Aorta (tissue), 5 donors: Measurements from ENCODE around the gene CDH23. TPM values are rescaled to one million over a fixed set of nuclear protein-coding genes. Genes with fewer than 3 reads are reported as not detected.

Experiments used
- ATAC-seq: fragments of 200-7000 bp; cut with Tn5 transposase; one replicate; pipeline ENCODE4 v1.9.1; 2022; ENCODE audit warnings: moderate library complexity; ENCODE audit not compliant: low FRiP score
- DNase-seq, 2 donors: peaks; one replicate each; pipeline ENCODE4 v3.0.0-alpha.2; 2020
- H3K27ac ChIP-seq, 2 donors: one replicate each; pipeline ENCODE4 v1.5.1; 2013; ENCODE audit warnings: low read length in 2 of 2, mild to moderate bottlenecking in 2 of 2, moderate library complexity in 2 of 2, control low read depth in 1 of 2, inconsistent platforms in 1 of 2, low read depth in 1 of 2
- H3K27me3 ChIP-seq, 2 donors: one replicate each; pipeline ENCODE4 v1.6.1; 2013; ENCODE audit warnings: control low read depth in 1 of 2, low read length in 1 of 2, mild to moderate bottlenecking in 1 of 2, moderate library complexity in 1 of 2; ENCODE audit not compliant: insufficient read depth in 2 of 2, control insufficient read depth in 1 of 2
- H3K36me3 ChIP-seq, 2 donors: one replicate each; pipeline ENCODE4 v1.6.1; 2013; ENCODE audit warnings: control low read depth in 1 of 2, low read length in 1 of 2, mild to moderate bottlenecking in 1 of 2; ENCODE audit not compliant: insufficient read depth in 2 of 2, control insufficient read depth in 1 of 2
- H3K4me1 ChIP-seq, 2 donors: one replicate each; pipeline ENCODE4 v1.6.1; 2013; ENCODE audit warnings: low read length in 2 of 2, control low read depth in 1 of 2, mild to moderate bottlenecking in 1 of 2, moderate library complexity in 1 of 2; ENCODE audit not compliant: insufficient read depth in 2 of 2, control insufficient read depth in 1 of 2
- H3K4me3 ChIP-seq, 2 donors: one replicate each; pipeline ENCODE4 v1.5.1; 2013; ENCODE audit warnings: low read length in 2 of 2, control low read depth in 1 of 2, mild to moderate bottlenecking in 1 of 2
- H3K9me3 ChIP-seq: one replicate; pipeline ENCODE4 v1.6.1; 2013; ENCODE audit warnings: mild to moderate bottlenecking, low read length; ENCODE audit not compliant: control insufficient read depth
- WGBS, 2 donors: extraction: QIAGEN DNeasy Blood & Tissue Kit; methylation state at CpG; one replicate each; pipeline ENCODE4 v1.1.7; 2013; 5-methylcytosine and 5-hydroxymethylcytosine counted together
- intact Hi-C, 2 donors: fragments of 100-400 bp; cut with DNase I; formaldehyde crosslinking; loops; one replicate each; pipeline versions ENCODE4 v1.14.2 to v1.15.0; 2022
- polyA plus RNA-seq, 2 donors: library from polyadenylated mRNA; stranded (reverse); fragments of 200-250 nt; gene quantifications; one replicate each; pipeline ENCODE4 v1.2.3, GENCODE V29; 2013
- total RNA-seq, 2 donors: library from RNA; stranded (reverse); fragmentation: NEBNext Ultra II Directional; extraction: Animal tissue kit (Norgen Biotek cat#: 25700); gene quantifications; one replicate each; pipeline ENCODE4 v1.2.1, GENCODE V29; 2021
- donor health status: healthy with polysubstance abuse.
- donor health status: Bipolar disorder and iron deficiency.
- donor health status: DM: no; HTN: no; CAD: no.
- donor health status: DM: no; HTN: no; CAD: no.
- donor health status: DM: yes; HTN: yes; CAD: no.

The CDH23 gene
- total and polyA plus RNA-seq, 4 donors: 0.50 to 16.6 (median 7.3) TPM

DNA sequence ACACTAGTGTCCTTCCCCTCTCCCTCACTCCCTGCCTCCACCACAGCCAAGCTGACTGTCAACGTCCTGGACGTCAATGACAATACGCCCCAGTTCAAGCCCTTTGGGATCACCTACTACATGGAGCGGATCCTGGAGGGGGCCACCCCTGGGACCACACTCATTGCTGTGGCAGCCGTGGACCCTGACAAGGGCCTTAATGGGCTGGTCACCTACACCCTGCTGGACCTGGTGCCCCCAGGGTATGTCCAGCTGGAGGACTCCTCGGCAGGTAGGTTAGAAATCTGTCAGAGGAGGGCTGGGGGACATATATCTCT is 401.5 kb downstream of the CDH23 start:
- Histone ChIP-seq H3K36me3 (no peaks in the 10 kb centered on the region), H3K9me3 (no peaks in the 10 kb centered on the region), H3K27me3 (no peaks in the 10 kb centered on the region), H3K4me1 (no peaks in the 10 kb centered on the region), H3K27ac (no peak overlapping the region), H3K4me3 (no peak overlapping the region)
- peak in 1 of 2 donors; percentile 32 for DNase-seq
- intact Hi-C loops: no loop called here
- ATAC-seq: no peak
- WGBS, 2 donors: 79 to 81% methylated on average over 6 of the region's 6 CpGs

DNA sequence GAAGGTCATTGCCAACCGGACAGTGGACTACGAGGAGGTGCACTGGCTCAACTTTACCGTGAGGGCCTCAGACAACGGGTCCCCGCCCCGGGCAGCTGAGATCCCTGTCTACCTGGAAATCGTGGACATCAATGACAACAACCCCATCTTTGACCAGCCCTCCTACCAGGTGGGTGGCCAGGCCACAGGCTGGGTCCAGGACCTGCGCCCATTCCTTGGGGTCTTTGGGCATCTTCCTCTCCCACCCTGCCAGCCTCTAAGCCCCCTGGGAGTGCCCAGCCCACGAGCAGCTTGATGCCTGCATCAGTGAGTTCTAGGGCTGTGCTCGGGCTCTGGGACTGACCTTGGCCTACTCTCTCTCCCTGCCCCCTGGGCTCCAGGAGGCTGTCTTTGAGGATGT is 402.4 kb downstream of the CDH23 start:
- H3K36me3 ChIP-seq: no peaks in the 10 kb centered on the region
- H3K27ac ChIP-seq: no peak overlapping the region
- no peaks in the 10 kb centered on the region for H3K9me3 ChIP-seq
- intact Hi-C loops: no loop called here
- no peaks in the 10 kb centered on the region for H3K27me3 ChIP-seq
- H3K4me1 ChIP-seq: no peaks in the 10 kb centered on the region
- 67 to 86% methylated on average over 10 of the region's 10 CpGs for WGBS, 2 donors
- DNase-seq (peak in 1 of 2 donors; percentile 28), ATAC-seq (no peak)
- no peak overlapping the region for H3K4me3 ChIP-seq

DNA sequence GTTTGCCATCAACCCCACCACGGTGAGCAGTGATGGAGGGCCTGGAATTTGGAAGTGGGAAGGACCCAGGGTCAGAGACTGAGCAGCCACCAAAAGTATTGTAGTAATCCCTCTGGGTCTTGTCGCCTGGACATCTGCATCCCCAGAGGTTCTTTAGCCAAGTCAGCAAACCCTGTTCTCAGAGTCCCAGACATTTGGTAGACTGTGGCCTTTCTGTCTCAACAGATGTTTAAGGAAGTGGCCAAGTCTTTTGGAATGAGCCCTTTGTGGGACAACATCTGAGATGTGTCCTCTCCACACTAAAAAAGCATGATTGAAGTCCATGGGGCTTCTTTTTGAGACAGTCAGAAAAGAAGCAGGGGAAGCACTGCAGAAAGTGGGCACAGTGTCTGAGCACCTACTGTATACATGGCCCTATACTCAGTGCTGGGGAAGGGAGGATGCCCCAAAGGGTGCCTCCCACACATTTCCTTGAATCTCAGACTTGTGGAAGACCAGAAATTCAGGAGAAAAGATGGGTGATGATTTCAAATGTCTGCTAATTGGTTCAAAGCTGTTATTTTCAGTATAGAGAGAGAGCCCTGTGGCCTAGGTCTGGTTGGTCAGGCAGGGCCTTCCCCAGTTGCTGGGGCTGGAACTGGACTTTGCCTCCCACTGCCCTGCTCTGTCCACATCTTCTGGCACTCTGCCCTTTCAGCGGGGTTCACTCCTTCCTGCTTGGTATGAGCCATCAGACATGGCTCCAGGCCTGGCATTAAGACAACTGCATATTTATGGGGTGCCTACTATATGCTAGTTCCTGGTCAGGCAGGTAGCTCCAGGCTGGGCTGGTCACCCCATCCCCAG is 403.1 kb downstream of the CDH23 start:
- ATAC-seq: no peak
- no peaks in the 10 kb centered on the region for H3K27me3 ChIP-seq
- intact Hi-C loops: no loop called here
- WGBS, 2 donors: 74 to 75% methylated on average over 3 of the region's 3 CpGs
- no peaks in the 10 kb centered on the region for H3K4me1 ChIP-seq
- no peak overlapping the region for H3K4me3 ChIP-seq
- H3K36me3 ChIP-seq: no peaks in the 10 kb centered on the region
- no peaks in the 10 kb centered on the region for H3K9me3 ChIP-seq
- DNase-seq: peak in 1 of 2 donors; percentile 54
- no peak overlapping the region for H3K27ac ChIP-seq

GRCh38 chr10:71801361-71801760 is 404.6 kb downstream of the CDH23 start:
- Histone ChIP-seq H3K4me1 (no peaks in the 10 kb centered on the region), H3K4me3 (no peak overlapping the region), H3K36me3 (no peaks in the 10 kb centered on the region), H3K9me3 (no peaks in the 10 kb centered on the region), H3K27ac (no peak overlapping the region), H3K27me3 (no peaks in the 10 kb centered on the region)
- intact Hi-C loops: no loop called here
- ATAC-seq (no peak), DNase-seq (peak; percentile 11 to 28)
- 89 to 91% methylated on average over 9 of the region's 9 CpGs for WGBS, 2 donors

- intact Hi-C loops: no loop called here
- Histone ChIP-seq H3K4me1 (no peaks in the 10 kb centered on the region), H3K27me3 (no peaks in the 10 kb centered on the region), H3K4me3 (no peak overlapping the region), H3K36me3 (no peaks in the 10 kb centered on the region), H3K9me3 (no peaks in the 10 kb centered on the region), H3K27ac (no peak overlapping the region)
- no peak for ATAC-seq
- WGBS, 2 donors: 84 to 86% methylated on average over 6 of the region's 6 CpGs
- DNase-seq: peak in 1 of 2 donors; percentile 33
These were observed 405.5 kb downstream of the CDH23 start for GRCh38 chr10:71802235-71802634.

- no peak overlapping the region for H3K4me3 ChIP-seq
- intact Hi-C loops: no loop called here
- H3K9me3 ChIP-seq: no peaks in the 10 kb centered on the region
- ATAC-seq (no peak), DNase-seq (peak in 1 of 2 donors; percentile 69)
- no peaks in the 10 kb centered on the region for H3K27me3 ChIP-seq
- H3K27ac ChIP-seq: no peak overlapping the region
- no peaks in the 10 kb centered on the region for H3K4me1 ChIP-seq
- H3K36me3 ChIP-seq: no peaks in the 10 kb centered on the region
- 89 to 95% methylated on average over 18 of the region's 18 CpGs for WGBS, 2 donors
These were observed 406.2 kb downstream of the CDH23 start for GRCh38 chr10:71802715-71803488.

DNA sequence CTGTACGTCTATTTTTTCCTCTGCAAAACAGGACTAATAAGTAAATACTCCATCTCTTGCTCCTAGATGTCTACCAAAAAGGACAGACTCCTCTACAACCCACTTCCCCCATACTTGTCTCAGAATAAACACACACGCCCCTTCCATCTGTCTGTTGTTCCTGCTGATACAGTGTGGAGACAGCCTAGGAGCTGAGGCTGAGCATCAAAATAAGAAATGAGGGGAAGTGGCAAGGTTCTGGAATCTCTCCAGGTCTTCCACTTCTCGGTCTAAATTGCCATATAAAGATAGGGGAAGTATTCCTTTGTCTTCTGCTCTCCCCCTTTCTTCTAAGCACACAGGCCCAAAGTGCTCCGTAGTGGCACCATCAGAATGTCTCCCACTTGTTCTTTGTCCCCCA is 407.4 kb downstream of the CDH23 start:
- Histone ChIP-seq H3K9me3 (no peaks in the 10 kb centered on the region), H3K4me1 (no peaks in the 10 kb centered on the region), H3K27me3 (no peaks in the 10 kb centered on the region), H3K27ac (no peak overlapping the region), H3K4me3 (no peak overlapping the region), H3K36me3 (no peaks in the 10 kb centered on the region)
- ATAC-seq: no peak
- DNase-seq: peak; percentile 21 to 47
- intact Hi-C loops: no loop called here
- WGBS, 2 donors: 42 to 43% methylated on average over 4 of the region's 4 CpGs

DNA sequence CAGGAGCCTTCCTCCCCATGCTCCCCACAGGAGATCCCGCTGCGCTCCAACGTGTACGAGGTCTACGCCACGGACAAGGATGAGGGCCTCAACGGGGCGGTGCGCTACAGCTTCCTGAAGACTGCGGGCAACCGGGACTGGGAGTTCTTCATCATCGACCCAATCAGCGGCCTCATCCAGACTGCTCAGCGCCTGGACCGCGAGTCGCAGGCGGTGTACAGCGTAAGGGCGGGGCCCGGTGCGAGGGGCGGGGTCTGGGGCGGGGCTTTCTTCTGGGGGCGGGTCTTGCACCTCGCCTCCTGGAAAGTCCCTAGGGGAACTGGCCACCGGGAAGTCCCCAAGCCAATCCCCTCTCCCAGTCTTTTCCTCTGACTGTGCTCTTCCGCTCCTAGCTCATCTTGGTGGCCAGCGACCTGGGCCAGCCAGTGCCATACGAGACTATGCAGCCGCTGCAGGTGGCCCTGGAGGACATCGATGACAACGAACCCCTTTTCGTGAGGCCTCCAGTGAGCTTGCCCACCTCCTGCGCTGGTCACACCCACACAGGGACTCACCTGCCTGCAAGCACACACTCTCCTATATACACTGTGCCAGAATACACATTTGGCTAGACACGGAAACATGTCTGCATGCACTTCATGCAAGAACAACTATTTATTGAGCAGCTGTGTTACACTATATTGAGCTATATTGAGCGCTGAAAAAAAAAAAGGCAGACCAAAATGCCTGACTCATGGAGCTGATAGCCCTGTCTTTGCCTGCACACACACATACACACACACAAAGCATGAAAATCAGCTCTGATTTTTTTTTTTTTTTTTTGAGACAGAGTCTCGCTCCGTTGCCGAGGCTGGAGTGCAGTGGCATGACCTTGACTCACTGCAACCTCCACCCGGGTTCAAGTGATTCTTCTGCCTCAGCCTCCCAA is 409.3 kb downstream of the CDH23 start:
- intact Hi-C loops: no loop called here

More for the DNA sequence above, 409.3 kb downstream of the CDH23 start:
- no peaks in the 10 kb centered on the region for H3K9me3 ChIP-seq
- H3K36me3 ChIP-seq: no peaks in the 10 kb centered on the region
- WGBS, 2 donors: 23 to 28% methylated on average over 39 to 41 of the region's 41 CpGs
- no peak overlapping the region for H3K4me3 ChIP-seq
- ATAC-seq (peak; percentile 61), DNase-seq (peak; percentile 76 to 82)
- H3K27me3 ChIP-seq: no peaks in the 10 kb centered on the region
- no peak overlapping the region for H3K27ac ChIP-seq
- H3K4me1 ChIP-seq: no peaks in the 10 kb centered on the region
